GM21515 (cell line): ENCODE measurements around the gene CCDC88B.

ENCODE experiments used
- ATAC-seq: cut with Tn5 transposase; IDR thresholded peaks from one replicate; pipeline ENCODE4 v1.9.1; 2021; ENCODE audit not compliant: unreplicated experiment

Gene CCDC88B, protein sequence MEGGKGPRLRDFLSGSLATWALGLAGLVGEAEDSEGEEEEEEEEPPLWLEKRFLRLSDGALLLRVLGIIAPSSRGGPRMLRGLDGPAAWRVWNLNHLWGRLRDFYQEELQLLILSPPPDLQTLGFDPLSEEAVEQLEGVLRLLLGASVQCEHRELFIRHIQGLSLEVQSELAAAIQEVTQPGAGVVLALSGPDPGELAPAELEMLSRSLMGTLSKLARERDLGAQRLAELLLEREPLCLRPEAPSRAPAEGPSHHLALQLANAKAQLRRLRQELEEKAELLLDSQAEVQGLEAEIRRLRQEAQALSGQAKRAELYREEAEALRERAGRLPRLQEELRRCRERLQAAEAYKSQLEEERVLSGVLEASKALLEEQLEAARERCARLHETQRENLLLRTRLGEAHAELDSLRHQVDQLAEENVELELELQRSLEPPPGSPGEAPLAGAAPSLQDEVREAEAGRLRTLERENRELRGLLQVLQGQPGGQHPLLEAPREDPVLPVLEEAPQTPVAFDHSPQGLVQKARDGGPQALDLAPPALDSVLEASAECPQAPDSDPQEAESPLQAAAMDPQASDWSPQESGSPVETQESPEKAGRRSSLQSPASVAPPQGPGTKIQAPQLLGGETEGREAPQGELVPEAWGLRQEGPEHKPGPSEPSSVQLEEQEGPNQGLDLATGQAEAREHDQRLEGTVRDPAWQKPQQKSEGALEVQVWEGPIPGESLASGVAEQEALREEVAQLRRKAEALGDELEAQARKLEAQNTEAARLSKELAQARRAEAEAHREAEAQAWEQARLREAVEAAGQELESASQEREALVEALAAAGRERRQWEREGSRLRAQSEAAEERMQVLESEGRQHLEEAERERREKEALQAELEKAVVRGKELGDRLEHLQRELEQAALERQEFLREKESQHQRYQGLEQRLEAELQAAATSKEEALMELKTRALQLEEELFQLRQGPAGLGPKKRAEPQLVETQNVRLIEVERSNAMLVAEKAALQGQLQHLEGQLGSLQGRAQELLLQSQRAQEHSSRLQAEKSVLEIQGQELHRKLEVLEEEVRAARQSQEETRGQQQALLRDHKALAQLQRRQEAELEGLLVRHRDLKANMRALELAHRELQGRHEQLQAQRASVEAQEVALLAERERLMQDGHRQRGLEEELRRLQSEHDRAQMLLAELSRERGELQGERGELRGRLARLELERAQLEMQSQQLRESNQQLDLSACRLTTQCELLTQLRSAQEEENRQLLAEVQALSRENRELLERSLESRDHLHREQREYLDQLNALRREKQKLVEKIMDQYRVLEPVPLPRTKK (N-terminal part only)

DNA sequence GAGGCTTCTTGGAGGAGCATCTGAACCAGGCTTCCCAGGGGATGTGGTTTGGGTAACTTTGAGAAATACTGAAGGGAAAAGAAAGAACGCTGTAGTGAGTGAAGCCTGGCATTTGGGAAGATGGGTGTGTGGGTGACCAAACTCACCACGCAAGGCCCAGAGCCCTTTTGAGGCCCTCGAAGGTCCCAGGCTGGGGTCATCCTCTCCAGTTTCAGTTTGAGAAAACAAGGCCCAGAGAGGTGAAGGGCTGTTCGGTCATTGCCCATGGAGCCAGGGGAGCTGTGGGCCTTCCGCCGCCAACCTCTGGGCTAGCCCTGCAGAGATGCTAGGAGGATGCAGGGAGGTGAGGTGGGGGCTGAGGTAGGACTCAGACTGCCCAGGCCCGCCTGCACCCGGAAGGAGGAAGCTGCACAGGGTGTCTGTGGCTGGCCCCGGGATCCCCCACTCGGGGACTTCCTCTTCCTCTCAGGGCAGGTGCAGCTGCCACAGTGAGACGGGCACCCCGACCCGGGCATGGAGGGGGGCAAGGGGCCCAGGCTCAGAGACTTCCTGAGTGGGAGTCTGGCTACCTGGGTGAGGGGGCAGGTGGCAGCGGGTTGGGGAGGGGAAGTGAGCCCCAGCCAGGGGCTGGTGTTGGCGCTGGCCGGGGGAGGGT is at the start of gene CCDC88B:
TSS of gene CCDC88B (plus strand) at position 451 of the 655 bp plus-strand sequence. CDS start at position 514, 63 bp downstream.
- ATAC-seq = no peak

DNA sequence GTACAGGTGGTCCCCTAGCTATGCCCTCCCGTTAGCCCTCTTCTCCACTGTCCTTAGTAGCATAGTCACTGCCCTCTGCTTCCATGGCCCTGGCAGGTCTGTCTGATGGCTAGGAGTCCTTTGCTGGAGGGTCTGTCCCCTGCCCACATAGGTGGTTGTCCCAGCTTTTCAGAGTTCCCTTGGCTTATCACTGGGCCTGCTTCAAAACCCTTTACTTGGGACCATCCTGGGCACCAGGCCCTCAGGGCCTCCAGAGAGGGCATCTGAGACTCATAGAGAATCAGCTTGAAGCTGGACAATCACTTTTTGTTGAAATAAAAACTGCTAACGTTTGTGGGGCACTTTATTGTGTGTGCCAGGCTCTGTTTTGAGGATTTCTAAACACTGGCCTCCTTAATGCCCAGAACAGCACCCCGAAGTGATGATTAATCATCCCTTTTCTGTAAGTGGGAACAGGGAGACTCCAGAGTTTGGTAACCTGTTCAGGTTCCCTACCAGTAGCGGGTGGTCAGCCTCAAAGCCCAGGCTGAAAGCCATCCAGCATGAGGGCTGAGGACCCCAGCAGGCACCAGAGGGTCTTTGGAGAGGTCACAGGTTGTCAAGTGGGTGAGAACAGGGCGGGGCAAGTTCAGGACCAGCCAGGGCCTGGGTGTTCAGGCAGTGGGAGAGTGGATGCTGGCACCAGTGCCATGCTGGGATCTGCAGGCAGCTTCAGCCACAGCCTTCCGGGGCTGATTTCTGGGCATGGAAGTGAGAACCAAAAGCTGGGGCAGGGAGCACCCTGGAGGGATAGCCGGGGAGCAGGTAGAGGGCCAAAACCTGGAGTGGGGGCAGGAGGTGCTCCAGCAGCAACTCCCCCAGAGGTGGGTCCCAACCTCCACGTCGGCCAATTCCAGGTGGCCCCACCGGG is 49.4 kb upstream of the CCDC88B start:
- ATAC-seq = no peak

DNA sequence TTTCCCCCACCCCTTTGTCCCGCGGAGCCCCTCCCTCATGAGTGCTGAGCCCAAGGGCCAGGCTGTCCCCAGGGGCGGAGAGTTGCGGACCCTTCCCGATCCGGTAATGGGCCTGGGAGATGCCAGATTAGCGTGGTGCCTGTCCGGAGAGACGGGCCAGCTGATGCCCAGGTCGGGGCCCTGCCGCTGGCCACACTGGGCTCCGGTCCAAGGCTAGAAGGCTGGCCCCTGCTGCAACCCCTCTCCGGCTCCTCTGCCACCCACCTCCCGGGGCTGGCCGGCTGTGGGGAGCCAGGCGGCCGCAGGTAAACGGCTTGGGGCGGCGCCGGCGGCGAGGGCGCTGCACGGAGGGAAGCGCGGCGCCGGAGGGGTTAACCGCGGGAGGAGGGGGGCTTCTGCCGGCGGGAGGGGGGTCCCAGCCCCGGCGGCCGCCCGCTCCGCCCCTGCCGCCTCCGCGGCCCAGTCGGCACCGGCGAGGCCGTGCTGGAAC is 48.7 kb upstream of the CCDC88B start, which contains the start of gene KCNK4:
TSS of gene KCNK4 (plus strand) at position 41 of the 490 bp plus-strand sequence. CDS start 1,717 bp downstream, outside the sequence.
- no peak for ATAC-seq

DNA sequence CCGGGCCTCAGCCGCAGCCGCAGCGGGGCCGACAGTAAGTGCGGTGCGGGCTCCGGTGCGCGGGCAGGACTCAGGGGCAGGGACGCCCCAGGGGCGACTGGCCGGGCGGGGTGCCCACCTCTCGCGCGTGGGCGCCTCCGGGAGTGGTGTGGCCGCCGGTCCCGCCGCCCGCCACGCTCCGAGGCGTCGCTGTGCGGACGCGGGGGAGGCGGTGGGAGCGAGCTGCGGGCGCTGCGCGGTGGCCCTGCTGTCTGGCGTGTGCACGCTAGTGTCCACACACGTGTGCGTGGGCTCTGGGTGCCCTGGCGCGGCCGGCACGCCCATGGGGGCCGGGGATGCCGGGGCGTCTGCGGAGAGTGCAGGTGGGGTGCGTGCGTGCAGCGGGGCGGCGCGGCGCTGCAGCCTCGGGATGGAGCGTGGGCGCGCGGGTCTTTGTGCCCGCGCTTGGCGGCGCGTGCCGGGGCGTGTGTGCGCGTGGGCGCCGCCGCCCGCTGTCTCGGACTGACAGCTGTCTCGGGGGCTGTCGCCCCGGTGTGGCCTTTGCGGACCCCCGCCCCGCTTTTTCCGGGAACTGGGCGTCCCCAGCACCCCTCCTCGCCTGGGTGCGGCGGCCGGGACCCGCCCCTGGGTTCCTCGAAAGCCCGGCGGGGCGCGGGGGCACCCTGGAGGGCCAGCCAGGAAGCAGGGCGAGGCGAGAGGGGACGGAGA is 48.1 kb upstream of the CCDC88B start:
- ATAC-seq = no peak

DNA sequence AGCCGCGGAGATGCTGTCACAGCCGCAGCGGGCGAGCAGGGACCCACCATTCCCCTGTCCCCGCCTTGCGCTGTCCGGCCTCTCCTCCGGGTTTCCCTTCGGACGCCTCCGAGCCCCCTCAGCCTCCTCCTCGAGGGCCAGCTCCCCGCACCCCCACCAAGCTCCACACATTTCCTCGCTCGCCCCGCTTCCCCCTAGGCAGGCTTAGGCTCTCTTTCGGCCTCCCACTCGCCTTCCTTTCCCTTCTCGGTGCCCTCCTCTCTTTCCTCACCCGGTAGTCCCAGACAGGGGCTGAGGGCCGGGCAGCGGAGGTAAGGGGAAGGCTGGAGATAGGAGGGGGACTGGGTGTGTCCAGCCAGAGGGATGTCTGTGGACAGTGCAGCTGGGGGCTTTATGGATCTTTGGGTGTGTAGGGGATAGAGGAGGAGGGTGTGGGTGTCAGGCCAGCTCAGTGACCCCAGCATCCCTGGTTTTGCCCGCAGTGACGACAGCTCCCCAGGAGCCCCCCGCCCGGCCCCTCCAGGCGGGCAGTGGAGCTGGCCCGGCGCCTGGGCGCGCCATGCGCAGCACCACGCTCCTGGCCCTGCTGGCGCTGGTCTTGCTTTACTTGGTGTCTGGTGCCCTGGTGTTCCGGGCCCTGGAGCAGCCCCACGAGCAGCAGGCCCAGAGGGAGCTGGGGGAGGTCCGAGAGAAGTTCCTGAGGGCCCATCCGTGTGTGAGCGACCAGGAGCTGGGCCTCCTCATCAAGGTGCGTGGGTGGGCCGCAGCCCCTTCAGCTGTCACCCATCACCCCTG is 47.3 kb upstream of the CCDC88B start:
- no peak for ATAC-seq

DNA sequence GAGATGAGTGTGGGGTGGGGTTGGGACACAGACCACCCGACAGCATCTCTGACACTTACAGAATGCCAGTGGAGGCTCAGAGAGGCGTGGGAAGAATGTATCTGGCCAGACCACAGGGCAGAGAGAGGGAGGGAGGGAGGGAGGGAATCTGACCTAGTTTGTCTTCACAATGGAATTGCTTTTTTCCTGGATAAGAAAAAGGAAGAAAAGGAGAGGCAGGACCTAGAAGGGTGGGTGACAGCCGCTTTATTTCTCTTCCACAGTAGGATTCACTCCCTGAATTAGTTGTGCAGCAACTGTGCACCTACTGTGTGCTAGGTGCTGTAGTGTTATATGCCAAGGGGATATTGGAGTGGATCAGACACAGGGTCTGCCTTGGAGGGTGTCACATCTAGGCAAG is 45.2 kb upstream of the CCDC88B start:
- ATAC-seq = no peak

DNA sequence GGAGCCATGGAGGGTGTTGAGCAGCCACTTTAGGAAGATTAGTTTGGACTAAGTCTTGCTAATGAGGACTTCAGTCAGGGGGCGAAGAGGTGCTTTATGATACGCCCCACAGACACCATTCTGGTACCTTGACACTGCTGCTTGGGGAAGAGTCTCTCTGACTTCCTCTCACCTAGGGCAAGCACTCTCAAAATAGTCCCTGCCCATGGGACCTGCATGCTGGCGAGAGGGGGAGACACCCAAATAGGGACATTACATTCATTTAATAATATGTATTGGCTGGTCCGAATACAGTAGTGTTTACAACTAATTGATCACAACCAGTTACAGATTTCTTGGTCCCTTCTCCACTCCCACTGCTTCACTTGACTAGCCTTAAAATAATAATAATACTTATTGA is 44.2 kb upstream of the CCDC88B start:
- no peak for ATAC-seq

DNA sequence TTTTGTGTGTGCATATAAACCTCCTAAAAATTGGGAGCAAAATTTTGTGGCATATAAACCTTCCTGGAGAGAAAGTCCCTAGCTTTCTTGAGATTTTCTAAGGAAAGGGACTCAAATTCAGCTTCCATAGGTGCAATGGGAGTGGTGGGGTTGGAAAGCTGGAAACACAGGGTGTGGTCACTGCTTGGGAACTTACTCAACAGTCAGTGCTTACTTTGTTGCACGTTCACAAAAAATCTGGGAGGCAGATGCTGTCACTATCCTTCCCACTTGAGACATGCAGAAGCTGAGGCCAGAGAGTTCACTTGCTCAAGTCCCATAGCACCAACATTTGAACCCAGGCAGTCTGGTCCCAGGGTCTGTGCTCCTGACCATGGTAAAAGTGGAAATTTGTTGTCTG is 43.8 kb upstream of the CCDC88B start:
- no peak for ATAC-seq

DNA sequence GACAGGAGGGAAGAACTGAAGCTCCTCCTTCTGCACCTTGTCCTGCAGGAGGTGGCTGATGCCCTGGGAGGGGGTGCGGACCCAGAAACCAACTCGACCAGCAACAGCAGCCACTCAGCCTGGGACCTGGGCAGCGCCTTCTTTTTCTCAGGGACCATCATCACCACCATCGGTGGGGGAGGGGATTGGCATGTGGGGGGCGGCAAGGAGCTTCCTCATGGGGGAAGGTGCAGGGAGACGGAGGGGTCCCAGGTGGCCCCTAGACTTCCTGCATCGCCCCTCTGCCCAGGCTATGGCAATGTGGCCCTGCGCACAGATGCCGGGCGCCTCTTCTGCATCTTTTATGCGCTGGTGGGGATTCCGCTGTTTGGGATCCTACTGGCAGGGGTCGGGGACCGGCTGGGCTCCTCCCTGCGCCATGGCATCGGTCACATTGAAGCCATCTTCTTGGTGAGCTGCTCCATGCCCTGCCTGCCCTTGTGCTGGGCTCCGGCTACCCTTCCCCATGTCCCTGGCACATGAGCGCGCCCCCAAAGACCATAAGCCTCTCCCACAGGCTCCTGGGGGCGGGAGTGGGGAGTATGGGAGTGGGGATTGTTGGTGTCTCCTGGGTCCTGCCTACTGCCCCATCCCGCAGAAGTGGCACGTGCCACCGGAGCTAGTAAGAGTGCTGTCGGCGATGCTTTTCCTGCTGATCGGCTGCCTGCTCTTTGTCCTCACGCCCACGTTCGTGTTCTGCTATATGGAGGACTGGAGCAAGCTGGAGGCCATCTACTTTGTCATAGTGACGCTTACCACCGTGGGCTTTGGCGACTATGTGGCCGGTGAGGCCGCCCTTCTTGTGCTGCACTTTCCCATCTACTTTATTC is 42.9 kb upstream of the CCDC88B start:
- no peak for ATAC-seq

DNA sequence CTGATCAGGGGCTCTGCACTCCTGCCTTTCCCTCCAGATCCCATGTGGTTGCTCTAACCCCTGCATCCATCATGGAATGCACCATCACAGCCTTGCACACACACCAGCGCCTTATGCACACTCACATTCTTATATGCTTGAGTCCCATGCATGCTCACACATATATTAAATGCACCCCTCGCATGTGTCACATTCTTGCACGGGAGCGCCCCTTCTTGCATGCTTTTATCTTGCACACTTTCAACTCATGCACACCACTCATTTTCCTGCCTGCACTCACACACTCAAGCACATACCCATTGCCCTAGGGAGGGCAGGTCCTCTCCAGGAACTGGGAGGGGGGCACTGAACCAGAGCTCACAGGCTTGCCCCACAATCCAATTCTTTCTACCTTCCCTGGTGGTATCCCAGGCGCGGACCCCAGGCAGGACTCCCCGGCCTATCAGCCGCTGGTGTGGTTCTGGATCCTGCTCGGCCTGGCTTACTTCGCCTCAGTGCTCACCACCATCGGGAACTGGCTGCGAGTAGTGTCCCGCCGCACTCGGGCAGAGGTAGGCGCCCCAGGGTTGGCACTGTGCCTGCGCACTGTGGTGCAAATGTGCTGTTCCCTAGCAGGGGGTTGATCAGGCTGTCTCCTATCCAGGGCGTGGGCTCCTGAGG is 42.2 kb upstream of the CCDC88B start:
- ATAC-seq = no peak

DNA sequence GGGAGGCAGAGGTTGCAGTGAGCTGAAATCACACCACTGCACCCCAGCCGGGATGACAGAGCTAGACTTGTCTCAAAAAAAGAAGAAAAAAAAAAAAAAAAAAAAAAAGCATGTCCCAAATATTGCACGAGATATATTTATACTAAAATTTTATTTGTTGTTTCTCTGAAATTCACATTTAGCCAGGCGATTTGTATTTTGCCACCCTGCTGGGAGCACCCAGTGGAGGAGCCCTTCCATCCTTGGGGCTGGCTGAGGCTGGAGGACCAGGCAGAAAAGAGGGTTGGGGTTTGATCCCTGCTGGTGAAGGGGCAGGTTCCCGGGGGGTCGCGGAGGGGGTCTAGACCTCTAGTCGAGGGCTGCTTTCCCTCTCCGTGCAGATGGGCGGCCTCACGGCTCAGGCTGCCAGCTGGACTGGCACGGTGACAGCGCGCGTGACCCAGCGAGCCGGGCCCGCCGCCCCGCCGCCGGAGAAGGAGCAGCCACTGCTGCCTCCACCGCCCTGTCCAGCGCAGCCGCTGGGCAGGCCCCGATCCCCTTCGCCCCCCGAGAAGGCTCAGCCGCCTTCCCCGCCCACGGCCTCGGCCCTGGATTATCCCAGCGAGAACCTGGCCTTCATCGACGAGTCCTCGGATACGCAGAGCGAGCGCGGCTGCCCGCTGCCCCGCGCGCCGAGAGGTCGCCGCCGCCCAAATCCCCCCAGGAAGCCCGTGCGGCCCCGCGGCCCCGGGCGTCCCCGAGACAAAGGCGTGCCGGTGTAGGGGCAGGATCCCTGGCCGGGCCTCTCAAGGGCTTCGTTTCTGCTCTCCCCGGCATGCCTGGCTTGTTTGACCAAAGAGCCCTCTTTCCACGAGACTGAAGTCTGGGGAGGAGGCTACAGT is 40.8 kb upstream of the CCDC88B start:
- ATAC-seq = no peak

DNA sequence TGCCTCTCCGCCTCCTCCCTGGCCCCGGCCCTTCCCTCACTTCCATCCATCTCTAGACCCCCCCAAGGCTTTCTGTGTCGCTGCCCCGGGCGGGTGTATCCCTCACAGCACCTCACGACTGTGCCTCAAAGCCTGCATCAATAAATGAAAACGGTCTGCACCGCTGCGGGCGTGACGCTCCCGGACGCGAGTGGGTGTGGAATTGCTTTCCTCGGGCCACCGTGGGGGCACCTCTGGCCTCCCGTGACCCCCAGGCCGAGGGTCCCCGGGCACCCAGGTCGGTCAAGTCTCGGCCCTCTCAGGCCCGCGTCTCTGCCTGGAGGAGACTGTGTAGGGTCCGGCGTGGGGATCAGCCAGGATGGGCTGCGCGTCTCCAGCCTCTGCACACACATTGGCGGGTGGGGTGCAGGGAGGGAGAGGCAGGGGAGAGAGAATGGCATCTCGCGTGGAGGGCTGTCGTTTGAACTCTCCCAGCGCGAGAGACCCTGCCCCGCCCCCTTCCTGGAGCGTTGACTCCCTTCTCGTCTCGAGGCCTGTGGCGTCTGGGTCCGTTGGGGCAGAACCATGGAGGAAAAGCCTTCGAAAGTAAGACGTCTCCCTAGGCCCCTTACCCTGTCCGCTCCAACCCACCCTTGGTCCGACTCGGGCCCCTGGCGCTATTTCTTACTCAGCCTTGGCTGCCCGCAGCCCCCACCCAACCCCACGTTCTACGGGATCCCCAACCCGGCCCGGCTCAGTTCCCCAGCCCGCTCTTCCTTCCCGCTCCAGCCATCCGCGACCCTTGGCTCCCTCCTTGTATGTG is 40.0 kb upstream of the CCDC88B start, which contains the start of gene CATSPERZ:
TSS of gene CATSPERZ (plus strand) at position 512 of the 802 bp plus-strand sequence. CDS start at position 565, 53 bp downstream.
- ATAC-seq = no peak

DNA sequence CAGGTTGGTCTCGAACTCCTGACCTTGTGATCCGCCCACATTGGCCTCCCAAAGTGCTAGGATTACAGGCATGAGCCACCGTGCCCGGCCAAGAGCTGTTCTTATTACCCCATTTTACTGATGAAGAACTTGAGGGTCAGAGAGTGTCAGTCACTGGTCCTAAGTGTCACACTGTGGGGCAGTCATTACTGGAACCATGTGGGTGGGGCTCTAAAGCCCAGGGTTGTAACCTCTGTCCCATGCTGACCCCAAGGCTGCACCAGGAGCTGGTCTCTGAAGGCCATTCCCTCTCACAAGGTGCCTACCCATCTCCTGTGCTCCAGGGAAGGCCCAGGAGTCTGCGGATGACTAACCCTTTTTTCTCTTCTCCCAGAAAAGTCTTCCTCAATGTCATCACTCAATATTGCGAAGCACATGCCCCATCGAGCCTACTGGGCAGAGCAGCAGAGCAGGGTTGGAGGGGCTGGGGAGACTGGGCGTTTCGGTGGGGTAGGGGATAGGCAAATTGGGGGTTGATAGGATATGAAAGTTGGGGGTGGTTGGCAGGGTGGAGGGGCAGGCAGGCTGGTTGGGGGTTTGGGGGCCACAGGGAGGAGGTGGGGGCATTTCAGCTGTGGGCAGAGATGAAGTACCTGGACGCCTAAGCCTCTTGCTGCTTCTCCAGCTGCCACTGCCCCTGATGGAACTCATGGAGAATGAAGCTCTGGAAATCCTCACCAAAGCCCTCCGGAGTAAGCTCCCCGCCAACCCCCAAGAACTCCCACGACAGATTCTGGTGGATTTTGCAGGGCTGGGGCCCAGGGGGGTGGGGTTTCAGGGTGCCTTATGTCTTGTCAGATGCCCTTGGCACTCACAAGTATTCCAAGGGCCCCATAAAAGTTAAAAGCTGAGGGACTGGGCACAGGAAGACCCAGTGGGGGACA is 36.6 kb upstream of the CCDC88B start:
- no peak for ATAC-seq

DNA sequence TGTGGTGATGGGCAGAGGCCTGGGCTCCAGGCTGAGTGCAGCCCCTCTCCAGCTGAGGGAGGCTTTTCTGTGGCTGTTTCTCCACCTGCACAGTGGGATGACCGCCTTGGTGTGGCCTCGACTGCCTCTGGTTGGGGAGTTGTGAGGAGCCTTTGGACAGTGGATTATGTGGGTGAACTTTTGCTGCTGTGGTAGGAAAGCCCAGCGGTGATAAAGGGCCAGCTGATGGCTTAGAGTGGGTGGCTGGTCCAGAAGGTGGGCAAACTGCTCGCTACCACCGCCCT is 36.0 kb upstream of the CCDC88B start:
- ATAC-seq = no peak
